RWPE1 (cell line): ENCODE measurements around the gene SHH.

Experiments used
- CTCF ChIA-PET: fragments of 350-600 bp; sonication (Branson Sonifier 250); formaldehyde crosslinking; extraction: SDS; loops from one replicate; lab custom pipeline; 2021; lab: Yijun Ruan, JAX
- POLR2A ChIA-PET: fragments of 400-600 bp; formaldehyde crosslinking; extraction: SDS; loops from one replicate; lab custom pipeline; 2020; ENCODE audit warnings: antibody characterized with exemption; ENCODE audit not compliant: low non-redundant PET; lab: Yijun Ruan, JAX
- DNase-seq: peaks from one replicate; pipeline ENCODE4 v3.0.0; 2012; ENCODE audit warnings: low spot score
- H3K27ac ChIP-seq: fragments of 450-650 bp; 2 replicates; pipeline ENCODE4 v1.5.1; 2017
- CTCF ChIP-seq: fragments of 450-650 bp; conservative IDR thresholded peaks from 2 replicates; pipeline ENCODE4 v1.5.1; 2017; ENCODE audit warnings: low read depth, mild to moderate bottlenecking

Gene SHH

GRCh38 chr7:155800741-155801267 is 11.5 kb downstream of the SHH start:
- ChIA-PET POLR2A (no interaction called here), CTCF (interaction anchor here (0.7 kb wide), 1 partner anchor 588 kb away, joined by 3 read pairs; no protein-coding TSS in a partner anchor)
- H3K27ac ChIP-seq, result no peak overlapping the region
- no peak for TF ChIP-seq CTCF
- no peak for DNase-seq

GRCh38 chr7:155800301-155800700 is 12.0 kb downstream of the SHH start:
- no peak overlapping the region for H3K27ac ChIP-seq
- DNase-seq, result no peak
- TF ChIP-seq CTCF, result no peak
- POLR2A ChIA-PET, result no interaction called here
- CTCF ChIA-PET, result no interaction called here

GRCh38 chr7:155799514-155799913 is 12.7 kb downstream of the SHH start:
- POLR2A ChIA-PET, result no interaction called here
- no peak for DNase-seq
- no peak for TF ChIP-seq CTCF
- H3K27ac ChIP-seq, result no peak overlapping the region
- CTCF ChIA-PET, result no interaction called here

DNA sequence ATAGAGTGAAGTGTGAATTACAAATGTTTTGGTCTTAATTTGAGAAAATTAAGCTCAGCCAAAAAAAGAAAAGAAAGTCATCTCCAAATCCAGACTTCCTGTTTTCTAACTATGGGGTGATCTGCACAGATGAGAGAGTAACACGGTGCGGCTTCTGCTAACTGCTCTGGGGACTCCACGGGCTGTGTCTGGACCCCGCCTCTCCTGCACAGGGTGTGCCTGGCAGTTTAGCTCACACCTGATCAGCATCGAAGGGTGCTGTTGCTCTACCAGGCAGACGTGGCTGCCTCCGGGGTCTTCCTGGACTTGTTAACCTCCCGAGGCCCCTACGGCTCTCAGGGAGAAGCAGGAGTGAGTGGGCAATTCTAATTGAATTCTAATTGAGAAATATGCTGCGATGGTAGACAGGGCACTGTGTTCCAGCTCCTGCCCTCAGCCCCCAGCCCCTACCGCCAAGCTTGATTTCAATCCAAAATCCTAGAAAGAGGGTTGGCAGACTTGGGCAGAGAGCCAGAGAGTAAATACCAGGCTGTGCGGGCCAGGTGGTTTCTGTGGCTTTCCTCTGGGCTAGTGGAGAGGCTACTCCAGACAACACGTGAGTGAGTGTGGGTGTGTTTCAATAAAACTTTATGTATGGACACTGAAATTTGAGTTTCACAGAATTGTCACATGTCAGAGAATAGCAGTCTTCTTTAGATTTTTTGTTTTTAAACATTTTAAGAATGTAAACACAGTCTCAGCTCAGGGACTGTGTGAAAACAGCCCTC is 13.4 kb downstream of the SHH start:
- TF ChIP-seq CTCF, result no peak
- ChIA-PET POLR2A (no interaction called here), CTCF (no interaction called here)
- no peak for DNase-seq
- H3K27ac ChIP-seq, result no peak overlapping the region

DNA sequence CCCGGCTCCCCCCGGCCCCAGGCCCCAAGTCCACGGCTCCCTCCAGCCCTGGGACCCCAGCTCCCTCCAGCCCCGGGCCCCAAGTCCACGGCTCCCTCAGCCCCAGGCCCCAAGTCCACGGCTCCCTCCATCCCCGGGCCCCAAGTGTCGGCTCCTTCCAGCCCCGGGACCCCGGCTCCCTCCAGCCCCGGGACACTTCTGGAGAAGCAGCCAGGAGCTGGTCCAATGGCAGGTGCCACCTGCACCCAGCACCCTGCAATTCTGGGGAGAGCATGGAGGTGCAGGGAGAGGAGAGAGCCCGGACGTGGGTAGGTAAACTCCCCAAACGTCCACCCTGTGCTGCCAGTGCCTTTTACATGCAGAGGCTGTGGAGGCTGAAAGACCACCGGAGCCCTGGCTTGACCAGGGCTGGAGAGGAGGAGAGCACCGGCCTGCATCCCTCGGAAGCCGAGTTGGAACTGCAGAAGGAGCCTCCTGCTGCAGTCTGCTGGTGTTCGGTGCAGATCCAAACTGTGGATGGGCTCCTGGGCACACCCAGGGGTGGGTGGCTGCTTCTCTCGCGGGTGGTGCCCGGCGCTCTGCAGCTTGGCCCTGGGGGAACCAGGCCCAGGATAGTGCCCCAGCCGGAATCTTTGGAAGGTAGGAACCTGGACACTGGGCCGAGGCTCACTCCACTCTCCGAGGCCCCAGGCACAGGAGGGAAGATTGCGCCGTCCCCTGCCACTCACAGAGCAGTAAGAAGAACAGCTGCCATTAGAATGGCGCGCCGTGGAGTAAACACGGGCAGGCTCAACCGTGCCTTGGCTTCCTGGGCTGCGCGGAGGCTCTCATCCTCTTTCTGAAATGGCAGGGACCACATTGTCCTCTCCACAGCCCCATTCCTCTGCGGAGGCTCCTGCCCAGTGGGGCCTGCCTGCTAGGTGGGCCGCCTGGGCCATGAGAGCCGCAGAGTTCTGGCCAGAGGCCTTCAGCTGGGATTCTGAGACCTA is 14.7 kb downstream of the SHH start:
- CTCF ChIA-PET, result interaction anchor here (0.7 kb wide), 1 partner anchor 495 kb away, joined by 3 read pairs; no protein-coding TSS in a partner anchor
- H3K27ac ChIP-seq, result no peak overlapping the region

More for the DNA sequence above, 14.7 kb downstream of the SHH start:
- POLR2A ChIA-PET, result no interaction called here
- peak; percentile 60 for TF ChIP-seq CTCF
- no peak for DNase-seq
